ENCODE data around the gene PLA2G12B.
"Not testable (repeated sequence)": the region's sequence is repeated elsewhere in the genome, so short reads cannot be mapped to it uniquely, and the experiment has no call there.

PLA2G12B gene

GRCh38 chr10:72954596-72955554 lies at the start of gene PLA2G12B:
TSS of gene PLA2G12B (minus strand) at chr10:72954806. CDS start at chr10:72954685, 121 bp downstream.
- DNase-seq, result peak in 1 of 14 donors; percentile 57

- DNase-seq, result no peak
Observed at GRCh38 chr10:73003822-73004221, 49.2 kb upstream of the PLA2G12B start.

GRCh38 chr10:73000973-73001372 lies 46.4 kb upstream of the PLA2G12B start:
- DNase-seq, result no peak

- DNase-seq, result no peak
Observed at GRCh38 chr10:72997099-72997498, 42.5 kb upstream of the PLA2G12B start.

- not testable (repeated sequence) for DNase-seq
Observed at GRCh38 chr10:72995459-72995858, 40.9 kb upstream of the PLA2G12B start.

- DNase-seq, result not testable (repeated sequence)
Observed at GRCh38 chr10:72989771-72990170, 35.2 kb upstream of the PLA2G12B start.

- not testable (repeated sequence) for DNase-seq
Observed at GRCh38 chr10:72984618-72985017, 30.0 kb upstream of the PLA2G12B start.

GRCh38 chr10:72981882-72982529 lies 27.4 kb upstream of the PLA2G12B start:
- no peak for DNase-seq

- no peak for DNase-seq
Observed at GRCh38 chr10:72981028-72981881, 26.6 kb upstream of the PLA2G12B start.

- DNase-seq, result no peak
Observed at GRCh38 chr10:72980348-72980747, 25.7 kb upstream of the PLA2G12B start.

- no peak for DNase-seq
Observed at GRCh38 chr10:72979709-72980108, 25.1 kb upstream of the PLA2G12B start.

GRCh38 chr10:72976886-72977285 lies 22.3 kb upstream of the PLA2G12B start:
- DNase-seq, result no peak

- no peak for DNase-seq
Observed at GRCh38 chr10:72956001-72956400, 1.4 kb upstream of the PLA2G12B start.

- peak in 1 of 14 donors; percentile 25 for DNase-seq
Observed at GRCh38 chr10:72954230-72954595, 393 bp downstream of the PLA2G12B start.

- peak in 1 of 14 donors; percentile 9 for DNase-seq
Observed at GRCh38 chr10:72953687-72954086, 919 bp downstream of the PLA2G12B start.

- DNase-seq, result no peak
Observed at GRCh38 chr10:72952642-72953158, 1.9 kb downstream of the PLA2G12B start.

GRCh38 chr10:72952189-72952588 lies 2.4 kb downstream of the PLA2G12B start:
- DNase-seq, result no peak

- DNase-seq, result no peak
Observed at GRCh38 chr10:72951760-72952159, 2.8 kb downstream of the PLA2G12B start.

- DNase-seq, result no peak
Observed at GRCh38 chr10:72948762-72949161, 5.8 kb downstream of the PLA2G12B start.

- DNase-seq, result no peak
Observed at GRCh38 chr10:72946963-72947362, 7.6 kb downstream of the PLA2G12B start.

GRCh38 chr10:72943498-72944234 lies 10.9 kb downstream of the PLA2G12B start:
- no peak for DNase-seq

GRCh38 chr10:72935361-72935760 lies 19.2 kb downstream of the PLA2G12B start:
- no peak for DNase-seq

All from C1 segment of cervical spinal cord (tissue), 14 donors.